CD14-positive monocyte (primary cell): ENCODE results near the gene HLA-G. TPM values are rescaled to one million over a fixed set of nuclear protein-coding genes. Genes with fewer than 3 reads are reported as not detected.

Experiments
- DNase-seq, 3 donors: peaks; one replicate each; pipeline ENCODE4 v3.0.0-alpha.2; 2011 to 2022
- H2AFZ ChIP-seq: 2 replicates; pipeline ENCODE4 v1.6.0; 2012; ENCODE audit warnings: mild to moderate bottlenecking, low read depth, low read length, inconsistent platforms; ENCODE audit not compliant: insufficient read depth, poor library complexity, severe bottlenecking
- H3K27ac ChIP-seq, 2 donors: 1 replicate in 1 of 2; 2 replicates in 1 of 2; pipeline ENCODE4 v1.5.1; 2012 to 2013; ENCODE audit warnings: low read length in 2 of 2, control low read depth in 1 of 2, inconsistent platforms in 1 of 2, low read depth in 1 of 2, mild to moderate bottlenecking in 1 of 2
- H3K27me3 ChIP-seq, 2 donors: one replicate each; pipeline versions ENCODE4 v1.6.0 to v1.6.1; 2011 to 2013; ENCODE audit warnings: low read length in 2 of 2; ENCODE audit not compliant: control insufficient read depth in 2 of 2, insufficient read depth in 2 of 2
- H3K36me3 ChIP-seq, 2 donors: replicated peaks in 1 of 2; 1 replicate in 1 of 2; 2 replicates in 1 of 2; pipeline versions ENCODE4 v1.5.1 to v1.6.1; 2012 to 2013; ENCODE audit warnings: low read length in 2 of 2, control low read depth in 1 of 2, inconsistent platforms in 1 of 2, mild to moderate bottlenecking in 1 of 2; ENCODE audit not compliant: insufficient read depth in 2 of 2, control insufficient read depth in 1 of 2
- H3K4me1 ChIP-seq, 2 donors: 1 replicate in 1 of 2; 2 replicates in 1 of 2; pipeline versions ENCODE4 v1.5.1 to v1.6.1; 2012 to 2013; ENCODE audit warnings: low read length in 2 of 2, control low read depth in 1 of 2, inconsistent platforms in 1 of 2, mild to moderate bottlenecking in 1 of 2, moderate library complexity in 1 of 2; ENCODE audit not compliant: insufficient read depth in 2 of 2, control insufficient read depth in 1 of 2
- H3K4me2 ChIP-seq: replicated peaks from 2 replicates; pipeline ENCODE3; 2012; ENCODE audit warnings: low read length, moderate library complexity, mild to moderate bottlenecking; ENCODE audit not compliant: poor library complexity, severe bottlenecking; ENCODE audit errors: extremely low read depth
- H3K4me3 ChIP-seq, 3 experiments: fragments of 200-600 bp in 1 of 3; sonication (generic) in 1 of 3; replicated peaks in 1 of 3; 1 replicate in 2 of 3; 2 replicates in 1 of 3; pipeline ENCODE4 v1.5.1; 2011 to 2013; ENCODE audit warnings: low read length in 3 of 3, mild to moderate bottlenecking in 3 of 3, control low read depth in 2 of 3, low read depth in 2 of 3, inconsistent platforms in 1 of 3, moderate library complexity in 1 of 3
- H3K79me2 ChIP-seq: 2 replicates; pipeline ENCODE4 v1.6.0; 2012; ENCODE audit warnings: mild to moderate bottlenecking, control low read depth, inconsistent platforms, low read length, moderate library complexity; ENCODE audit not compliant: insufficient read depth
- H3K9ac ChIP-seq: 2 replicates; pipeline ENCODE4 v1.6.0; 2017; ENCODE audit warnings: low read length, mild to moderate bottlenecking; ENCODE audit not compliant: insufficient read depth, poor library complexity, severe bottlenecking
- H3K9me3 ChIP-seq, 2 donors: replicated peaks in 1 of 2; 1 replicate in 1 of 2; 2 replicates in 1 of 2; pipeline versions ENCODE4 v1.5.1 to v1.6.1; 2012 to 2013; ENCODE audit warnings: low read length in 2 of 2, control low read depth in 1 of 2; ENCODE audit not compliant: control insufficient read depth in 1 of 2, insufficient read depth in 1 of 2
- H4K20me1 ChIP-seq: 2 replicates; pipeline ENCODE4 v1.6.0; 2012; ENCODE audit warnings: mild to moderate bottlenecking, low read length, control low read depth, moderate library complexity; ENCODE audit not compliant: insufficient read depth
- H3K27ac Mint-ChIP-seq, 7 donors: one replicate each; pipeline ENCODE4 v1.8.0; 2020; ENCODE audit warnings: mild to moderate bottlenecking in 7 of 7, mixed read lengths in 7 of 7, moderate library complexity in 6 of 7, inconsistent platforms in 2 of 7
- H3K27me3 Mint-ChIP-seq, 3 donors: one replicate each; pipeline ENCODE4 v1.8.0; 2021 to 2022; ENCODE audit warnings: low read depth in 3 of 3, mild to moderate bottlenecking in 3 of 3, mixed read lengths in 3 of 3, moderate library complexity in 3 of 3, inconsistent platforms in 1 of 3
- H3K36me3 Mint-ChIP-seq, 2 donors: one replicate each; pipeline ENCODE4 v1.8.0; 2020; ENCODE audit warnings: mixed read lengths in 2 of 2, inconsistent platforms in 1 of 2, mild to moderate bottlenecking in 1 of 2
- H3K4me1 Mint-ChIP-seq: one replicate; pipeline ENCODE4 v1.8.0; 2020; ENCODE audit warnings: mild to moderate bottlenecking, mixed read lengths
- H3K4me3 Mint-ChIP-seq, 2 donors: one replicate each; pipeline ENCODE4 v1.8.0; 2020; ENCODE audit warnings: mild to moderate bottlenecking in 2 of 2, mixed read lengths in 2 of 2, moderate library complexity in 1 of 2
- H3K9me3 Mint-ChIP-seq, 7 donors: one replicate each; pipeline ENCODE4 v1.8.0; 2020 to 2022; ENCODE audit warnings: mixed read lengths in 7 of 7, mild to moderate bottlenecking in 6 of 7, moderate library complexity in 6 of 7, inconsistent platforms in 2 of 7
- CTCF ChIP-seq: fragments of 200-600 bp; IDR thresholded peaks from one replicate; pipeline ENCODE4 v1.8.0; 2022; ENCODE audit warnings: antibody characterized with exemption, mild to moderate bottlenecking
- WGBS: methylation state at CpG from one replicate; pipeline ENCODE4 v1.1.5; 2013; ENCODE audit warnings: missing lambda C conversion rate; ENCODE audit not compliant: insufficient coverage; 5-methylcytosine and 5-hydroxymethylcytosine counted together
- intact Hi-C, 2 donors: fragments of 100-400 bp; cut with micrococcal nuclease; formaldehyde crosslinking; loops; one replicate each; pipeline versions ENCODE4 v1.15.0 to v1.15.1; 2023
- polyA plus RNA-seq, 3 donors: library from polyadenylated mRNA; depleted of rRNA in 1 of 3; unstranded in 2 of 3; stranded (reverse) in 1 of 3; fragments of 300-500 nt in 2 of 3; fragments of >200 nt in 1 of 3; fragmentation: Illumina TruSeq in 2 of 3; gene quantifications; 1 replicate in 2 of 3; 2 replicates in 1 of 3; pipeline ENCODE4 v1.2.3, GENCODE V29; 2012 to 2021

The HLA-G gene
- polyA plus RNA-seq, 3 donors, result 0.12 to 2.3 (median 0.89) TPM

GRCh38 chr6:29797135-29797534 is 30.5 kb upstream of the HLA-G start:
- H3K36me3 Mint-ChIP-seq, result peaks cover 0 to 6% of the 10 kb centered on the region in 2 donors
- intact Hi-C loops, result no loop called here
- H3K9me3 ChIP-seq, result no peaks in the 10 kb centered on the region
- no peak overlapping the region for H3K4me2 ChIP-seq
- H4K20me1 ChIP-seq, result no peaks in the 10 kb centered on the region
- WGBS, result 0% methylated on average over 1 of the region's 2 CpGs
- H3K4me1 ChIP-seq, result peaks cover 9 to 11% of the 10 kb centered on the region in 2 donors
- H3K9me3 Mint-ChIP-seq, result peaks cover 0 to 7% (median 2%) of the 10 kb centered on the region in 7 donors
- no peak overlapping the region for H3K9ac ChIP-seq
- no peak overlapping the region for H3K27ac ChIP-seq
- H3K27ac Mint-ChIP-seq, result peak overlapping the region in 1 of 7 donors; percentile 23
- no peak for TF ChIP-seq CTCF
- H3K27me3 ChIP-seq, result peaks cover 19 to 46% of the 10 kb centered on the region in 2 donors
- H3K27me3 Mint-ChIP-seq, result peaks cover 33 to 50% (median 41%) of the 10 kb centered on the region in 3 donors
- no peak overlapping the region for H3K4me3 Mint-ChIP-seq
- no peaks in the 10 kb centered on the region for H3K79me2 ChIP-seq
- no peaks in the 10 kb centered on the region for H3K36me3 ChIP-seq
- peak in 2 of 3 donors; percentile 14 to 30 for DNase-seq
- no peak overlapping the region for H2AFZ ChIP-seq
- no peak overlapping the region for H3K4me3 ChIP-seq
- peaks cover 10% of the 10 kb centered on the region for H3K4me1 Mint-ChIP-seq

- Mint-ChIP-seq H3K4me1 (peaks cover 4% of the 10 kb centered on the region), H3K36me3 (peaks cover 0 to 4% of the 10 kb centered on the region in 2 donors), H3K9me3 (peaks cover 0 to 5% (median 2%) of the 10 kb centered on the region in 7 donors), H3K27me3 (peaks cover 27 to 44% (median 33%) of the 10 kb centered on the region in 3 donors), H3K4me3 (no peak overlapping the region), H3K27ac (no peak overlapping the region)
- Histone ChIP-seq H4K20me1 (no peaks in the 10 kb centered on the region), H3K36me3 (no peaks in the 10 kb centered on the region), H3K9me3 (no peaks in the 10 kb centered on the region), H3K9ac (no peak overlapping the region), H3K4me1 (peaks cover 2% of the 10 kb centered on the region in 2 donors), H3K4me2 (no peak overlapping the region), H3K4me3 (no peak overlapping the region), H3K27ac (no peak overlapping the region), H2AFZ (no peak overlapping the region), H3K79me2 (no peaks in the 10 kb centered on the region), H3K27me3 (peaks cover 19 to 39% of the 10 kb centered on the region in 2 donors)
- DNase-seq, result no peak
- WGBS, result 92% methylated on average over 1 of the region's 5 CpGs
- no peak for TF ChIP-seq CTCF
- intact Hi-C loops, result no loop called here
These were observed 29.7 kb upstream of the HLA-G start for GRCh38 chr6:29797966-29798365.
